Stimulated activated CD8-positive, alpha-beta memory T cell treated with anti-CD3 and anti-CD28 coated beads, Interleukin-12 subunit alpha, Interleukin-12 subunit beta, amount 100 ng/mL, for 24 hours (primary cell): ENCODE data around the gene CD81.
"Not testable (repeated sequence)": the region's sequence is repeated elsewhere in the genome, so short reads cannot be mapped to it uniquely, and the experiment has no call there.

ENCODE experiments used
- DNase-seq: peaks from one replicate; pipeline ENCODE4 v3.0.0-alpha.2; 2020; ENCODE audit errors: extremely low read depth

Gene CD81

GRCh38 chr11:2376751-2377451, at the start of gene CD81:
Gene CD81 (plus strand): TSS chr11:2377310. CDS start chr11:2377550, 240 bp downstream.
- DNase-seq, result peak; percentile 31

GRCh38 chr11:2328021-2328420, 49.1 kb upstream of the CD81 start:
- DNase-seq, result no peak

GRCh38 chr11:2328656-2329354, 48.3 kb upstream of the CD81 start:
- DNase-seq, result no peak

- DNase-seq, result no peak
Observed at GRCh38 chr11:2329551-2329950, 47.6 kb upstream of the CD81 start.

- DNase-seq, result no peak
Observed at GRCh38 chr11:2330696-2331095, 46.4 kb upstream of the CD81 start.

GRCh38 chr11:2331404-2331803, 45.7 kb upstream of the CD81 start:
- no peak for DNase-seq

- not testable (repeated sequence) for DNase-seq
Observed at GRCh38 chr11:2332569-2332968, 44.5 kb upstream of the CD81 start.

GRCh38 chr11:2333486-2334205, 43.5 kb upstream of the CD81 start:
- DNase-seq, result not testable (repeated sequence)

GRCh38 chr11:2335286-2335685, 41.8 kb upstream of the CD81 start:
- DNase-seq, result not testable (repeated sequence)

- DNase-seq, result not testable (repeated sequence)
Observed at GRCh38 chr11:2338760-2339159, 38.4 kb upstream of the CD81 start.

- DNase-seq, result no peak
Observed at GRCh38 chr11:2342557-2342956, 34.6 kb upstream of the CD81 start.

GRCh38 chr11:2342981-2343380, 34.1 kb upstream of the CD81 start:
- no peak for DNase-seq

GRCh38 chr11:2343502-2343901, 33.6 kb upstream of the CD81 start:
- DNase-seq, result no peak

- DNase-seq, result no peak
Observed at GRCh38 chr11:2345050-2345449, 32.1 kb upstream of the CD81 start.

- no peak for DNase-seq
Observed at GRCh38 chr11:2346014-2346413, 31.1 kb upstream of the CD81 start.

- no peak for DNase-seq
Observed at GRCh38 chr11:2346586-2347307, 30.4 kb upstream of the CD81 start.

GRCh38 chr11:2347308-2347830, 29.7 kb upstream of the CD81 start:
- no peak for DNase-seq

- no peak for DNase-seq
Observed at GRCh38 chr11:2348986-2349385, 28.1 kb upstream of the CD81 start.

GRCh38 chr11:2351701-2352100, 25.4 kb upstream of the CD81 start:
- DNase-seq, result no peak

- DNase-seq, result no peak
Observed at GRCh38 chr11:2352420-2352819, 24.7 kb upstream of the CD81 start.

- no peak for DNase-seq
Observed at GRCh38 chr11:2355000-2355644, 22.0 kb upstream of the CD81 start.
